ENCODE results near the gene ALDH3B1.
A peak's percentile ranks its signal among the peaks of the same experiment; 100 is the strongest.

The ALDH3B1 gene

DNA sequence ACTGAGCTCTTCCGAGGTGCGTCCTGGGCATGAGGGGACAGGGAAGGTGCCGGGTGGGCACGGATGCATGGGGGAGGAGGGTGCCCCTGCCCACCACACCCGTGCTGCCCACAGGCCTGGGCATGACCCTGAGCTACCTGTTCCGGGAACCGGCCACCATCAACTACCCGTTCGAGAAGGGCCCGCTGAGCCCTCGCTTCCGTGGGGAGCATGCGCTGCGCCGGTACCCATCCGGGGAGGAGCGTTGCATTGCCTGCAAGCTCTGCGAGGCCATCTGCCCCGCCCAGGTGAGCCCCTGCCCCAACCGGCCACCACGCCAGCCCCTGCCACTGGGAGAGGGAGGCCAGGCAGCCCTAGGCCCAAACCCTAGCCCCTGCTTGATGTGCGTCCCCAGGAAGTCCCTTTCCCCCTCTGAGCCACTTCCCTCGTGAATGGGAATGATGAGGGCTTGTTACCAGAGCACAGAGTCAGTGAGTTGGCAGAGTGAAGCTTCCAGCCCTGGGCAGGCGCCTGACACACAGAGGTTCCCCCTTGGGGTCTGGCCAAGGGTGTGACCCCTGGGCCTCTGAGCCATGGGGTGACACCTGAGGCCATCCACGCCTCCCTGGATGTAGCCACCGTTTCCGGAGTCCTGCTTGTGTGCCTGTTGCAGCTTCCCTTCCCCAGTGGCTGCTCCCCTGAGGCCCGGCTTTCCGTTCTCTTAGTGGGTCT lies 23.0 kb downstream of the ALDH3B1 start:
- DNase-seq, result no peak

DNA sequence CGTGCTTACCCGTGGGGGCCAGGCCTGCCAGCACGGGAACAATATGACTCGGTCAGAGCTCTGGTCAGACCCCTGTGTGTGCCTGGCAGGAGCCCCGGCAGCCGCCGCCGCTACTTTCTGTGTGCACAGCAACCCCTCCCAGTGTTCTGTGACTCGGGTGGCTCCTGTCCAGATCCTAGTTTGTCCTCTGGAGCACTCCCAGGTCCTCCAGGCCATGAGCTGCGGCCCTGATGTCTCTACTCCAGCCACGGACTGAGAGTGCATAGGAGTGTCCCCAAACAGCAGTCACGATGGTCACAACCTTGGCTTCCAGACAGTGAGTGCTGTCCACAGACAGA lies 23.6 kb downstream of the ALDH3B1 start:
- no peak for DNase-seq

DNA sequence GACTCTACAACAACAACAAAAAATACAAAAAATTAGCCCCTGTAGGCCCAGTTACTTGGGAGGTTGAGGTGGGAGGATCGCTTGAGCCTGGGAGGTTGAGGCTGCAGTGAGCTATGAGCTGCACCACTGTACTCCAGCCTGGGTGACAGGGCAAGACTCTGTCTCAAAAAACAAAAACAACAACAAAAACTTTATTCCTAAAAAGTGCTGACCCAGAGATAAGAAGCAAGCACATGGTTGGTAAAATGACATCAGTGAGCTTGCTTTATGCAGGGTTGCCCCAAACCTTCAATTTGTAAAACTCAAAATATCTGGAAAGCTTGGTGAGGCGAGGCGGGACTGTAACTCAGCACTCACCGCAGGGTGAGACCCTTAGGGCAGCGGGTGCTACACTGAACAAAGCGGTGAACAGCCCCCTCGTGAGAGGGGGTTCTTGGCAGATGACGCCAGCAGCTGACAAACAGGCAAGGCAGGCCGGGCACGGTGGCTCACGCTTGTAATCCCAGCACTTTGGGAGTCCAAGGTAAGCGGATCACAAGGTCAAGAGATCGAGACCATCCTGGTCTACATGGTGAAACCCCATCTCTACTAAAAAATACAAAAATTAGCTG lies 25.2 kb downstream of the ALDH3B1 start:
- no peak for DNase-seq

DNA sequence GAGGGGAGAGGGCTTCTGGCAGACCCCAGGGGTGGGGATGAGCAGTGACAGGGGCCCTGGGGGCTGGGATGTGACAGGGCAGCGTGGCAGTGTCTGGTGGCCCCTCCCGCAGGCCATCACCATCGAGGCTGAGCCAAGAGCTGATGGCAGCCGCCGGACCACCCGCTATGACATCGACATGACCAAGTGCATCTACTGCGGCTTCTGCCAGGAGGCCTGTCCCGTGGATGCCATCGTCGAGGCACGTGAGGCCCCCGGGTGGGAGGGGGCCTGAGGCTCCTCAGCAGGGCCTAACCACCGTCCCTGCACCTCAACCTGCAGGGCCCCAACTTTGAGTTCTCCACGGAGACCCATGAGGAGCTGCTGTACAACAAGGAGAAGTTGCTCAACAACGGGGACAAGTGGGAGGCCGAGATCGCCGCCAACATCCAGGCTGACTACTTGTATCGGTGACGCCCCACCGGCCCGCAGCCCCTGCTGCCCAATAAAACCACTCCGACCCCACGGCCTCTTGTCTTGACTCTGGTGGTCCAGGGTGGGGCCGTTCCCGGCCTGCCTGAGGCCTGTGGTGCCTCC lies 26.1 kb downstream of the ALDH3B1 start:
- no peak for DNase-seq

DNA sequence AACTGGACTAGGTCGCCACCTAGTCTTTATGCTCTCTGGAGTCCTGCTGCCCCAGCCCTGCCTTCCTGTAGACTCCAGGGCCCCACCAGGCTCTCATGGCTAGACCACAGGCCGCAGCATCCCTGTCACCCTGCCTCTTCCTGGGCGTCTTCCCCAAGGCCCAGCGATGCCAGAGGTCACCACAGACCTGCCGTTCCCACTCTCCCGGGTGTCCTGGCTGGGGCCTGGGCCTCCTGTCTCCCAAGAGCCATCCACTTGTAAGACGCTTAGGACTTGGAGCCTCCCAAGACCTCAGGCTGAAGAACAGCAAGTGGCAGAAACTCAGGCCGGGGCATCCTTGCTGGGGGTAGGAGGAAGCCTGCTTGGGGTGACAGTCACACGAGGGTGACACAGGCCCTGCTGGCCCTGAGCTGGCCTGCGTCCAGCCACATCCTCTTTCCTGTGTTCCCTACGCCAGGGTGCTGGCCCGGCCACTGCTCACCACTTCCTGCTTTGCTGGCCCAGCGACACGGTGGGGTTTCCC lies 26.7 kb downstream of the ALDH3B1 start:
- DNase-seq, result no peak

DNA sequence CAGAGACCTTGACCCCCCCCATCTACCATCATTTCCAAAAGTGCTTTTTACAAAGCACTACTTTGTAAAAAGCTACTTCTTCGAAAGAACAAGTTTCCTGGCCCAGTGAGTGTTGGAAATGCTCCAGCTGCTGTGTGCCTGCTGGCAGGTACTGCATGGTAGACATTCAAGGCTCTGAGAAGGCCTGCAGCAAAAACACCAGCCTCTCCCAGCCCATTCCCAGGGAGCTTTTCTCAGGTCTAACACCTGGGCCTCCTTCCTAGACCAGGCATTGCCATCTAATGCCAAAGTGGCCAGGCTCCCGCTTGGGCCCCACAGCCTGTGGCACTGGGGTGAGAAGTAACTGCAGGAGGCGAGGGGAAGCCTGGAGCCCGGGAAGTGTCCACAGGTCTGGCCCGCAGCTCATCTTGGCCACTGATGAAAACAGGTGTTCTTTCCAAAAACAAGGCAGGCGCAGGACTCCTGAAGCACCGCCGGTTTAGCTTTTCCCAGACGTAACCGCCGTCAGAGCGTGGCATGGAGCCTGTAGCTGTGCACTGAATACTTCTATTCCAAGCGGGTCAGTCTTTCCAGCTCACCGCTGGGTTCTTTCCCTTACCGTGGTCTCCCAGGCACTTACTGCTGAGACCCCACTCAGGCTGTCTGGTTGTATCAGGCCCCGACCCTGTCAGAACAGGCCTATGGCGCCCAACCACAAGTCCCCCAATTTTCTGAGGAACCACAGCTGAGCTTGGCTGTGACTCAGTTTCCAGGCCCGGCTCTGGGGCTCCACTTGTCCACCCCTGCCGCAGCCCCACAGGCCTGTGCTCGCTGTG lies 27.5 kb downstream of the ALDH3B1 start:
- DNase-seq, result no peak

DNA sequence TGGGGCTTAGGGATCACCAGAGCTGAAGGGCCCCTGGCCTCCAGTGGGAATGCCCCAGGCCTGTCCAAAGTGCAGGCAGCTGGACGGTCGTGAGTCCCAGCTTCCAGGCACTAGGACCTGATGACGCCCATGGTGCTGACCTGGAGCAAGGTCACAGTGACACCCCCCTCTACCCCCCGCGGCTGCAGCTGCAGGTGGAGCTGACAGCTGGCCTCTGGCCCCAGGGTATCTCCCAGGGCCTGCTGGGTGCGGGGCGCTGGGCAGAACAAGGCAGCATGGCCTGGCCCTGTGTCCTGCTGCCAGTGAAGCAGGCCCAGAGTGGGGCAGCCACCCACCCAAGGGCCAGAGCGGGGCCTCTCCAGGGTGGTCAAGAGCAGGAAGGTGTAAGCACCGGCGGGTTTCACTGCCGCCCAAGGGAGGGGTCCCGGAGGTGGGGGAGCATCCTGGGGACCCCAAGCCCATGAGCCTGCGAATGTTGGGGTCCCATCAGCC lies 28.1 kb downstream of the ALDH3B1 start:
- no peak for DNase-seq

DNA sequence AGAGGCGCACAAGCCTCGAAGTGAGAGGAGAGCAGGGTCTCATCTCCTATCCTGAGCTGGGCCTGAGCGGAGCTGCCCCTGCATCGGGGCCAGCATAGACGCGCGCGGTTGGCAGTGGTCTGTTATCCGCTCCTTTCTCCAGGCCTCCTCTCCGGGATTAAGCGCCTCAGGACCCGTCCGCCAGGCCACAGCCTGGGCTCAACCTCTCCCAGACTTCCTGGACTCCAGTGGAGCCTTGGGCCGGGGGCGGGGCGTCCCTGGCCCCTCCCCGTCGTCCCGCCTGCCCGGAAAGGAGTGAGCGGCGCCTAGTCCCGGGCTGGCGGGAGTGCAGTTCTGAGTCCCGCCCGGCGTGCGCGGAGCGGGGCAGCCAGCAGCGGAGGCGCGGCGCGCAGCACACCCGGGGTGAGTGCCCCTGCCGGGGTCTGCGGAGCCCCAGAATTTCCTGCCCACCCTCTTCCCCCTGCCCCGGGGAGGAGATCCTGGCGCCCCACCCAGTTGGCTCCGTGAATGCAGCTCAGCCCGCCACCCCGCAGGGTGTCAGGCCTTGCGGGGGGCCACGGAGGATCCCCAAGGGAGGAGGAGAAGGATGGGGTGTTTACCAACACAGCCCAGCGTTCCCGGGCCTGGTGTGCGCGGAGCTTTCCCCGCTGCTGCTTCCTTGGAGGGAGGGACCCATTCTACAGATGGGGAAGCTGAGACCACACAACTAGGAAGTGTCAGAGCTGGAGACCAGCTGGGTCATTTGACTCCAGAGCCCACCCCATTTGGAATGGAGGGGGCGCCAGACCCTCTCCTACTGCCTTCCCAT lies 28.8 kb downstream of the ALDH3B1 start, which contains the start of gene TCIRG1:
Gene TCIRG1 (plus strand): TSS at position 308 of the 808 bp plus-strand sequence. CDS start 2,247 bp downstream, outside the sequence.
- peak; percentile 34 for DNase-seq

DNA sequence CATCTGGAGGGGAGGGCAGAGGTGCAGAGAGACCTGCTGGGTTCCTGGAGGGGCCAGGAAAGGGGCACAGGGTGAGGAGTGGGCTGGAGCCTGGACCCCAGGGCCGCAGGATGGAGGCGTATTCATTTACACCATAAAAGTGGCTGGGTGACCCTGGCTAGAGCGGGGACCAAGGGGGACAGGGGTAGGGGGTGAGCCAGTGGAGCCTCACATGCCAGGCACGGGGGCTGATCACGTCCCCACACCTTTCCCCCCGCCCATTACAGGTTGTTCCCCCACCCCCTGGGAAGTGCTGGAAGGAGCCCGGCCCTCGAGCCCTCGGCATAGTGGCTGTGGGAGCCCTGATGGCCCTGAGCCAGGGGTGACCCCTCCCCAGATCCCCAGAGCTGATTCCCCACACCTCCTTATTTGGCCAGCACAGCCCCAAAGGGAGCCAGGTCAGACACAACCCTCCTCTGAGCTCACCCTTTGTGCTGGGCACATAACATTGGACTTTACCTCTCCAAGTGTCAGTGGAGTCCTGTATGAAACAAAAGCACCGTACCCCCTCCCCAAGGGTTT lies 29.5 kb downstream of the ALDH3B1 start:
- no peak for DNase-seq

DNA sequence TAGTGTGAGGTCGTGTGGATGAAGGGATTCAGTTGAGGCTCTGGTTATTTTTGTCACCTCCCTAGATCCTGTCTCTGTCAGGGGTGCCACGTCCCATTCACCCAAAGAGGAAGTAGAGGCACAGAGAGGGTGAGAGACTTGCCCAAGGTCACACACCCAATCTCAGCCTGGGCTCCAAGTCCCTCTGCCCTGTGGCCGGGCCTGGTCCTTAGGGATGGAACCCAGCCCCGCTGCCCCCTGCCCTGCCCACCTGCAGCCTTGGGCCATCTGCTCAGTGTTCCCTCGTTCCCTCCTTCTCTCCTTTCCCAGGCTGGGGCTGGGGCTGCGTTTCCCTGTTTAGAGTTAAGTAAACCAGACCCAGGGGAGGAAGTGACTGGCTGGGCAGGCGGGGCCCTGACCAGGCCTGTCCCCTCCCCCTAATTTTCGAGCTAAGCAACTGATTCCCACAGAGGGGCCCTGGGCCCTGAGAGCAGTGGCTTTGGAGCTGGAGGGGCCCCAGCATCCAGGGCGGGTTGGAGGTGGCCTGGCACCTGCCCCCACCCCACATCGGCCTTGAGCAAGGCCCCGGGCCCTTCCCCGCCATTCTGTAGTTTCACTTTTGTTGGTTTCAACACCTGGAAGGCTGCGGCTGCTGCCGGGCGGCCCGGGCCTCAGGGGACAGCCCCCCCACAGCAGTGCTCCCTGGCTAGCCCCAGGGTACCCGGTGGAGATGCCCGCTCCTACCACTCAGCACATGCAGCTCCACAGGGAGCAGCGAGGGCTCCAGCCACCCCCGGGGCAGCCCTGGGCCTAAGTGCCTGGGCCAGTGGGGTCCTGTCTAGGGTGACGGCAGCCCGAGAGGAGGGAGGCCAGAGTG lies 30.2 kb downstream of the ALDH3B1 start:
- DNase-seq, result no peak

DNA sequence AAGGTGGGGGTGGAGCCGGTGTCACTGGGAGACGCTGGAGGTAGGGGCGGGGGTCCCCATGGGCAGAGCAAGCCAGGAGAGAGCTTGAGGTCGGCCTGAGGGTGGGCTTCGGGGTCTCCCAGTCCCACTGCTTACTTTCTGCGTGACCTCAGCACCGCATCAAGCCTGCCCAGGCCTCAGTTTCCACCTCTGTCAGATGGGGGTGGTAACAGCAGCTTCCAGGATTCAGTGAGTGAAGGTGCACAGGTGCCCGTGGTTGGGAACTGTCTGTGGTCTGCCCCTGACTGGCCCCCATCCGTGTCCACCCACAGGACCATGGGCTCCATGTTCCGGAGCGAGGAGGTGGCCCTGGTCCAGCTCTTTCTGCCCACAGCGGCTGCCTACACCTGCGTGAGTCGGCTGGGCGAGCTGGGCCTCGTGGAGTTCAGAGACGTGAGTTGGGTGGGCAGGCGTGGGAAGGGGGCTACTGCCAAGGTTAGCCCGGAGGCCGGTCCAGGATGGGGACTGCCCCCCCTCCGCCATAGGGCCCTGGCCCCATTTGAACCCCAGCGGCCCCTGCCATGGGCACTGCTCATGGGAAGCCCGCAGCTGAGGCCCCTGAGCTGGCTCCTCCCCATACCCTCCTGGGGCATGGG lies 30.9 kb downstream of the ALDH3B1 start:
- no peak for DNase-seq

DNA sequence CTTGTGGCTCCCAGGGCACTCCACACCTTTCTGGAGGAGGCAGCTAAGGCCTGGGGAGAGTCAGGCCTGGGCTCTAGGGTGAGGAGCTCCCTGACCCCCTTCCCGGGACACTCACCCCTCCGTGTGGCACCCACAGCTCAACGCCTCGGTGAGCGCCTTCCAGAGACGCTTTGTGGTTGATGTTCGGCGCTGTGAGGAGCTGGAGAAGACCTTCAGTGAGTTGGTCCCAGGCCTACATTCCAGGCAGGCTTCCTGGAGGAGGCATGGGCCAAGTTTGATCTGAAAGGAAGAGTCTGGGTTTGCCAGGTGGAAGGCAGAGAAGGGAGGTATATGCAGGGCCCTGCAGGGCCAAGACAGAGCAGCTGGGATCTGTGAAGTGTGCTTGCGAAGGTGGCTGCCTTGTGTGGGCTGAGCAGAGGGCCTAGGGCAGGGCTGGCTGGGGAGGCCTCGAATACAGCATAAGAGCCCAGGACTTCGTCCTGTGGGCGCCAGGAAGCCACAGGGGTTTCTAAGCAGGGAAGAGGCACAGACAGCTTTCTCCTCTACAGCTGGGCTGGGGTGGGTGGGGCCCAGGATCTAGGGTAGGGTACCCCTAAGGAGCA lies 31.6 kb downstream of the ALDH3B1 start:
- no peak for DNase-seq

DNA sequence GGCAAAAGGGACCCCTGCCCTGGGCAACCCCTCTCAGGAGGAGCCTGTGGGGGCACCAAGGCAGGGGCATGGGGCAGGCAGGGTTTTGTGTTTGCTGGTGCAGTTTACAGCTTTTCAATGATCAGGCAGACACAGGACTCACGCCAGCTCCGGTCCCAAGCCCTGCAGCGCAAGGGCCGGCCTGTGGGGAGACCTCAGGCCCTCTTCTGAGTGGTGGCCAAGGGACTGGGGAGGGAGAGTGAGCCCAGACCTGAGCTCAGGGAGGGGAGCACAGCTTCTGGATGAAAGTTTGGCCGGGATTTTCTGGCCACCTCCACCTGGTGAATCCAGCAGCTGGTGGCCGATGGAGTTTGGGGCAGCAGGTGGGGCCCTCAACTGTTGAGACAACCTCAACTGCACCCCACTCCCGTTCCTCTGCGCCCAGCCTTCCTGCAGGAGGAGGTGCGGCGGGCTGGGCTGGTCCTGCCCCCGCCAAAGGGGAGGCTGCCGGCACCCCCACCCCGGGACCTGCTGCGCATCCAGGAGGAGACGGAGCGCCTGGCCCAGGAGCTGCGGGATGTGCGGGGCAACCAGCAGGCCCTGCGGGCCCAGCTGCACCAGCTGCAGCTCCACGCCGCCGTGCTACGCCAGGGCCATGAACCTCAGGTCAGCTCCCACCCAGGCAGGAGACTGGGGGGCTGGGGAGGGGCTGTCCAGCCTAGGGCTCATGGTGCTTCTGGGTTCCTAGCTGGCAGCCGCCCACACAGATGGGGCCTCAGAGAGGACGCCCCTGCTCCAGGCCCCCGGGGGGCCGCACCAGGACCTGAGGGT lies 32.3 kb downstream of the ALDH3B1 start:
- no peak for DNase-seq

DNA sequence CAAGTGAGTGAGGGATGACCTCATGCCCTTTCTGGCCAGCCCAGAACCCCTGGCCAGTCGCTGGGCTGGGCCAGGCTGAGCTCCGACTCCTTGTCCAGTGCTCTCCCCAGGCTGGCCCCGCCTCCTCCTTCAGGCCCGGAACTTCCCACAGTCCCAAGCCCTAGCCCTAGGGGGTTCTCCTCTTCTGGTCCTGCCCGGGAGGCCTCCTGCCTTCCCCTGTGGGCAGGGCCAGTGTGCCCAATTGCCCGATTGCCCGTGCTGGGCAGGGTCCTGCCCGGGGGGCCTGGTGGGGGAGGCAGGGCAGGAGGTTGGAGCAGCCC lies 32.9 kb downstream of the ALDH3B1 start:
- no peak for DNase-seq

DNA sequence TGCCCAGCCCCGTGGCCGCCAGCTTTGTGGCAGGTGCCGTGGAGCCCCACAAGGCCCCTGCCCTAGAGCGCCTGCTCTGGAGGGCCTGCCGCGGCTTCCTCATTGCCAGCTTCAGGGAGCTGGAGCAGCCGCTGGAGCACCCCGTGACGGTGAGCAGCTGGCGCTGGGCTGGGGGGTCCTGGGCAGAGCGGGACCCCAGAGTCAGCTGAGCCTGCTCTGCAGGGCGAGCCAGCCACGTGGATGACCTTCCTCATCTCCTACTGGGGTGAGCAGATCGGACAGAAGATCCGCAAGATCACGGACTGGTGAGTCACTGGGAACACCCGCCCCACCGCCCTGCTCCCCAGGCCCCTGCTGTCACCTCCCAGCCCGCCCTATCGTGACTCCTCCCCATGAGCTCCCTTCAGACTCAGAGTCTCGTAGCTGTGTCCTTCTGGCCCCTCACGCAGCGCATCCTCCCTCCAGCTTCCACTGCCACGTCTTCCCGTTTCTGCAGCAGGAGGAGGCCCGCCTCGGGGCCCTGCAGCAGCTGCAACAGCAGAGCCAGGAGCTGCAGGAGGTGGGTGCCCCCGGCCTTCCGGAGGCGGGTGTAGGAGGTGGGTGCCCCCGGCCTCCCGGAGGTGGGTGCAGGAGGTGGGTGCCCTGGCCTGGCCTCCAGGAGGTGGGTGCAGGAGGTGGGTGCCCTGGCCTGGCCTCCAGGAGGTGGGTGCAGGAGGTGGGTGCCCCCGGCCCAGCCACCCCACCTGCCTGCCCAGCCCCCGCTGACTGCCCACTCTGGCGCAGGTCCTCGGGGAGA lies 33.4 kb downstream of the ALDH3B1 start:
- DNase-seq, result no peak

DNA sequence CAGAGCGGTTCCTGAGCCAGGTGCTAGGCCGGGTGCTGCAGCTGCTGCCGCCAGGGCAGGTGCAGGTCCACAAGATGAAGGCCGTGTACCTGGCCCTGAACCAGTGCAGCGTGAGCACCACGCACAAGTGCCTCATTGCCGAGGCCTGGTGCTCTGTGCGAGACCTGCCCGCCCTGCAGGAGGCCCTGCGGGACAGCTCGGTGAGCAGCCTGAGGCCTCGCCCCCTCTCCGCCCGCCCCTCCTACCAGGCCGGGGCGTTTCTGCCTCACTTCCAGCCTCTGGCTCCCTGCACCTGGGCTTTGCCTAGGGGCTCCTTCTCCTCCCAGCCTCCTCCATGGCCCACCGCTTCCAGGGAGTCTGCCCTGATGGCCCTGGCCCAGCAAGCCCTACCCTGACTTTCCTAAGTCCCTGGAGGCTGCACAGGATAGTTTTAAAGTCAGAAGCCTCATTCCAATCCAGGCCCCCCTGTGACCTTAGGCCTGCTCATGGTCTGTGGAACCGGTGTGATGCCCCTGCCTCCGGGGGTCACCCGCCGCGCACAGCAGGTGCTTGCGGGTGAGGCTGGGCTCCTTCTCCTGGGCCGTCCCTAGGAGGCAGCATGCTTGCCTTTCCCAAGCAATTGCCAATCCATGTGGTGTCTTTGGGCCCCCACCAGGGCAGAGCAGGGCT lies 34.2 kb downstream of the ALDH3B1 start:
- no peak for DNase-seq

DNA sequence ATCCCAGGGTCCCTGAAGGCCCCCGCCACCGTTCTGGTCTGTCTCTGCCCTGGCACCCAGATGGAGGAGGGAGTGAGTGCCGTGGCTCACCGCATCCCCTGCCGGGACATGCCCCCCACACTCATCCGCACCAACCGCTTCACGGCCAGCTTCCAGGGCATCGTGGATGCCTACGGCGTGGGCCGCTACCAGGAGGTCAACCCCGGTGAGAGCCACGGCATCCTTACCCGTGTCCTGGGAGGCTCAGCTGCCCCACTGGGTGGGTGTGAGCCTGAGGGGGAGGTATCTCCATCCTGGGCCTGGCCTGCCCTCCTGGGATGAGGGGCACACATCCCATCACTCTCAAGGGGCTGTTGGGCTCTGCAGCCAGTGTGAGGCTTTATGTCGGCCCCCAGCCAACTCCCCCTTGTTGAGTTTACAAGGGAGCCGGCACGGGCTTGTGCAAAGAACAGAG lies 34.8 kb downstream of the ALDH3B1 start:
- no peak for DNase-seq

Data from NCI-H2029 treated with DMSO at 0.1 percent for 48 hours (cell line).